Muscle of arm (tissue), 14 donors: ENCODE results near the gene IREB2. TPM values are rescaled to one million over a fixed set of nuclear protein-coding genes. Genes with fewer than 3 reads are reported as not detected.
A peak's percentile ranks its signal among the peaks of the same experiment; 100 is the strongest.

Experiments used
- DNase-seq: peaks from one replicate; pipeline ENCODE4 v3.0.0-alpha.2; 2013
- long read RNA-seq, 11 donors: transcript quantifications; one replicate each; lab custom pipeline, GENCODE V29; 2026
- polyA plus RNA-seq, 12 donors: library from polyadenylated mRNA; unstranded; fragments of 120-200 nt; gene quantifications; one replicate each; pipeline ENCODE4 v1.2.1, GENCODE V29; 2013; ENCODE audit not compliant: insufficient read length in 12 of 12

IREB2 gene, protein sequence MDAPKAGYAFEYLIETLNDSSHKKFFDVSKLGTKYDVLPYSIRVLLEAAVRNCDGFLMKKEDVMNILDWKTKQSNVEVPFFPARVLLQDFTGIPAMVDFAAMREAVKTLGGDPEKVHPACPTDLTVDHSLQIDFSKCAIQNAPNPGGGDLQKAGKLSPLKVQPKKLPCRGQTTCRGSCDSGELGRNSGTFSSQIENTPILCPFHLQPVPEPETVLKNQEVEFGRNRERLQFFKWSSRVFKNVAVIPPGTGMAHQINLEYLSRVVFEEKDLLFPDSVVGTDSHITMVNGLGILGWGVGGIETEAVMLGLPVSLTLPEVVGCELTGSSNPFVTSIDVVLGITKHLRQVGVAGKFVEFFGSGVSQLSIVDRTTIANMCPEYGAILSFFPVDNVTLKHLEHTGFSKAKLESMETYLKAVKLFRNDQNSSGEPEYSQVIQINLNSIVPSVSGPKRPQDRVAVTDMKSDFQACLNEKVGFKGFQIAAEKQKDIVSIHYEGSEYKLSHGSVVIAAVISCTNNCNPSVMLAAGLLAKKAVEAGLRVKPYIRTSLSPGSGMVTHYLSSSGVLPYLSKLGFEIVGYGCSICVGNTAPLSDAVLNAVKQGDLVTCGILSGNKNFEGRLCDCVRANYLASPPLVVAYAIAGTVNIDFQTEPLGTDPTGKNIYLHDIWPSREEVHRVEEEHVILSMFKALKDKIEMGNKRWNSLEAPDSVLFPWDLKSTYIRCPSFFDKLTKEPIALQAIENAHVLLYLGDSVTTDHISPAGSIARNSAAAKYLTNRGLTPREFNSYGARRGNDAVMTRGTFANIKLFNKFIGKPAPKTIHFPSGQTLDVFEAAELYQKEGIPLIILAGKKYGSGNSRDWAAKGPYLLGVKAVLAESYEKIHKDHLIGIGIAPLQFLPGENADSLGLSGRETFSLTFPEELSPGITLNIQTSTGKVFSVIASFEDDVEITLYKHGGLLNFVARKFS
- 100 to 1,000 TPM in 1 of 12 donors, 10 to 100 TPM in 11; 38.3 to 218 (median 46.7) TPM for polyA plus RNA-seq
- long read RNA-seq, donor 1, full-length matches to known transcripts, result 2 of 8 reads
- long read RNA-seq, donor 1, partial matches to known transcripts, result 6 of 8 reads
- long read RNA-seq, donor 1, other reads (novel, unspliced or antisense), result 0 of 8 reads
- long read RNA-seq, donor 2, full-length matches to known transcripts, result 4 of 4 reads
- long read RNA-seq, donor 2, partial matches to known transcripts, result 0 of 4 reads
- long read RNA-seq, donor 2, other reads (novel, unspliced or antisense), result 0 of 4 reads
- long read RNA-seq, donor 3, full-length matches to known transcripts, result 1 of 1 reads
- long read RNA-seq, donor 3, partial matches to known transcripts, result 0 of 1 reads
- long read RNA-seq, donor 3, other reads (novel, unspliced or antisense), result 0 of 1 reads
- long read RNA-seq, donor 4, full-length matches to known transcripts, result 2 of 2 reads
- long read RNA-seq, donor 4, partial matches to known transcripts, result 0 of 2 reads
- long read RNA-seq, donor 4, other reads (novel, unspliced or antisense), result 0 of 2 reads
- long read RNA-seq, donor 5, full-length matches to known transcripts, result 5 of 26 reads
- long read RNA-seq, donor 5, partial matches to known transcripts, result 21 of 26 reads
- long read RNA-seq, donor 5, other reads (novel, unspliced or antisense), result 0 of 26 reads
- long read RNA-seq, donor 6, full-length matches to known transcripts, result 2 of 2 reads
- long read RNA-seq, donor 6, partial matches to known transcripts, result 0 of 2 reads
- long read RNA-seq, donor 6, other reads (novel, unspliced or antisense), result 0 of 2 reads
- long read RNA-seq, donor 7, full-length matches to known transcripts, result 4 of 4 reads
- long read RNA-seq, donor 7, partial matches to known transcripts, result 0 of 4 reads
- long read RNA-seq, donor 7, other reads (novel, unspliced or antisense), result 0 of 4 reads
- long read RNA-seq, donor 8, full-length matches to known transcripts, result 5 of 5 reads
- long read RNA-seq, donor 8, partial matches to known transcripts, result 0 of 5 reads
- long read RNA-seq, donor 8, other reads (novel, unspliced or antisense), result 0 of 5 reads
- long read RNA-seq, donor 9, full-length matches to known transcripts, result 2 of 2 reads
- long read RNA-seq, donor 9, partial matches to known transcripts, result 0 of 2 reads
- long read RNA-seq, donor 9, other reads (novel, unspliced or antisense), result 0 of 2 reads
- long read RNA-seq, donor 10, full-length matches to known transcripts, result 2 of 2 reads
- long read RNA-seq, donor 10, partial matches to known transcripts, result 0 of 2 reads
- long read RNA-seq, donor 10, other reads (novel, unspliced or antisense), result 0 of 2 reads
- long read RNA-seq, donor 11, full-length matches to known transcripts, result 3 of 3 reads
- long read RNA-seq, donor 11, partial matches to known transcripts, result 0 of 3 reads
- long read RNA-seq, donor 11, other reads (novel, unspliced or antisense), result 0 of 3 reads

GRCh38 chr15:78437762-78438618 is at the start of gene IREB2:
Gene IREB2 (plus strand): TSS chr15:78438216. CDS start chr15:78438338, 122 bp downstream.
- DNase-seq, result peak; percentile 100

GRCh38 chr15:78388865-78389264 is 49.2 kb upstream of the IREB2 start:
- DNase-seq, result no peak

DNA sequence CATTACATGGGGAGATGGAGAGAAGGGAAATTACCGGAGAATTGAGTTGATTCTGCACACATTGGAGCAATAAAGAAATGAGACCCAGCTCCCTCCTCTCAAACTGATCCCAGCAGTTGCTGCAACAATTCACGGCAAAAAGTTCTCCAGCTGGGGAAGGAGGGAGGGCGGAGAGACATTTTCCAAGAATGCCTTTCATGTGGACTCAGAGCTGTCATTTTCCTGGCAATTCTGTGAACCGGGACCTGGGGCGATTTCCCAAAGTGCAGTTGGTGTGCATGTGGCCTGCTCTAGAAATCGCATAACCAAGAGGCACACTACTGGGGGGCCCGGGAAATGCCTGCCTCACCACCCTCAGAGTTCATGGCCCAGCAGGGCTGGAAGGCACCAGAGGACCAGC is 48.7 kb upstream of the IREB2 start:
- DNase-seq, result peak; percentile 75

- DNase-seq, result no peak
Measured at GRCh38 chr15:78389738-78390137, 48.3 kb upstream of the IREB2 start.

GRCh38 chr15:78390242-78390641 is 47.8 kb upstream of the IREB2 start:
- no peak for DNase-seq

GRCh38 chr15:78390826-78391225 is 47.2 kb upstream of the IREB2 start:
- no peak for DNase-seq

DNA sequence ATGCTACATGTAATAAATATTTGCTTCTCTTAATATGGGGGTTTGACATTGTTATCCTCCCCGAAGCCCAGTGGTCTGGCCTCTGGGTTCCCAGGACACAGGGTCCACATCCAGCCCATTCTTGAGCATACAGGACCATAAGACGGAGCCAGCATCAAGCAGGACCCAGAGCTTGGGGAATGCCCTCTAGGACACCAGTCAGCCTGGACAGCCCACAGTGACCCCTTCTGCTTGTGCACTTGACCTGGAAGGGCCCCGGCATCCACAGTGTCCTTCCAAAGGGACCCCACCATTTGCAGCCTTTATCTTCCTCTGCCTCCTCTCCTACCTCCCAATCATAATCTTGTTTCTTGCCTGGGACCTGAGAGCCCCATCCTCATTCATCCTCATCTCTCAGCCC is 46.2 kb upstream of the IREB2 start:
- no peak for DNase-seq

GRCh38 chr15:78392430-78392829 is 45.6 kb upstream of the IREB2 start:
- DNase-seq, result no peak

DNA sequence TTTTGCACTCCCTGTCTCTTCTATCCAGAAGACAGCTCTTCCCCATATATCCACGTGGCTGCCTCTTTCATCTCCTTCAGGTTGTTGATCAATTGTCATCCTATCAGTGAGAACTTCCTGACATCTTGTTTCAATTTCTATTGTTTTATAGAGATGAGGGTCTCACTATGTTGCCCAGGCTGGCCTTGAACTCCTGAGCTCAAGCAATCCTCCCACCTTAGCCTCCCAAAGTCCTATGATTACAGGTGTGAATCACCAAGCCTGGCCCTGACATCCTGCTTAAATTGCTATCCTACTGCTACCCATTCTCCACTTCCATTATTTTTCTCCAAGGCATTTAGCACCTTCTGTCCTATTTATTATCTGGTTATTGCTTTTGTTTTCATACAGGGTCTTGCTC is 44.9 kb upstream of the IREB2 start:
- no peak for DNase-seq

DNA sequence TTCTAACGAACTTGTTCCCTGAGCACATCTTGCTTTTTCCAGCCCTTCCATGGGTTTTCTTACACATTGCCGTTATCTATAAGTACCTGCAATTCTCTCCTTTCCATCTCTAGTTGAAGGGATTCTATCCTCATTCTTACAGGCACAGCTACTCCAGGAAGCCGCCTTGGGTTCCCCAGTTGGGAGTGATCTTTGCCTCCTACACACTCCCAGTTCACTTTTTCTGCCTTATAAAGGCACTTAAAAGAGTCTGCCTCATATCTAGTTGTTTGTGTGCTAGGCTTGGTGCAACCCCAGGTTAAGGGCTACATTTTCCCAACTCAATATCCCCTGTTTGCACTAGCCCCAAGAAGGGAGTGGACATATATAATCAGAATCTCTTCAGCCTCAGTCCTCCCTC is 44.0 kb upstream of the IREB2 start:
- DNase-seq, result no peak

DNA sequence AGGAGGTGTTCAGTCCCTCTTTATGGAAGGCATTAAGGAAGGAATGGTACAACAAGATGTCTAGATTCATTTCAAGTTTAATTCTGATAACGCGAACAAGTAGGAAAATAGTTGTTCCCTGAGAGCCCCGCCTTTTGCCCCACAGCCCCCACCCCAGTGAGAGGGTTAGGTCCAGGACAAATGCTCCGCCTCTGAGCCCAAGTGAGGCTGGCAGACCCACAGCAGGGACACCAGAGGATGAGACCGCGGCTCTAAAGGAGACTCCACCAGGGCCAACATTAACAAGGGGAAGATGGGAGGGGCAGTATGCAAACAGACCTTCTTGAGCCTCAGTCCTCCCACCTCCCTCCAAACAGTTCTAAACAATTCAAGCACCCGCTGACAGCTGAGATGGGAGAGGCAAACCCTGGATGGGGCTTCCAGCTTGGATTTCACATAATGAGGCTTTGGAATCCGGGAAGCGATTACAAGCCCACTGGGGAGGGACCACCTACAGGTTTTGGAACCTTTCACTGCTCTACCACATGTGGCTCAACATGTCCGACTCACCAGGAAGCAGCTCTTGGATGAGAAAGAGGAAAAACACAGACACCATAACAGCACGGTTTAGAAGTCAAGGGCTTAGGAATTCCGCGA is 42.9 kb upstream of the IREB2 start:
- DNase-seq, result peak; percentile 74

DNA sequence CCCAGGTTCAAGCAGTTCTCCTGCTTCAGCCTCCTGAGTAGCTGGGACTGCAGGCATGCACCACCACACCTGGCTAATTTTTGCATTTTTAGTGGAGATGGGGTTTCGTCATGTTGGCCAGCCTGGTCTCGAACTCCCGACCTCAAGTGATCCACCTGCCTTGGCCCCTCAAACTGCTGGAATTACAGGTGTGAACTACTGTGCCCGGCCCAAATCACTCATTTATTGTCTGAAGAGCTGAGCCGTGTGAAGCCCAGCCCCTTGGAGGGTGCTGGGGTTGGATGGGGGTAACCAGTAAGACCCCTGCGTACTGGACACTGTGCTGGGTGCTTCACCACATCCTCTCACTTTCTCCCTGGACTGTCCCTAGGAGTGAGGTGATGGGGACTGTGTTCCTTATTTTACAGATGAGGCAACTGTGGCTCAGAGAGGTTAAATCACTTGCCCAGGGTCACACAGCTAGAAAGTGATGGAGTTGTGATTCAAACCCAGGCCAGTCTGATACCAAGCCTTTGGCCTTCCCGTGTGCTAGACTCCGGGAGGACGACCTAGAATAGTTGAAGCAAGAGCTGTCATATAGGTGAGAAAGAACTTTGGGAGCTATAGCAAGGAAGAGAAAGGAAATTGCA is 41.7 kb upstream of the IREB2 start:
- no peak for DNase-seq

DNA sequence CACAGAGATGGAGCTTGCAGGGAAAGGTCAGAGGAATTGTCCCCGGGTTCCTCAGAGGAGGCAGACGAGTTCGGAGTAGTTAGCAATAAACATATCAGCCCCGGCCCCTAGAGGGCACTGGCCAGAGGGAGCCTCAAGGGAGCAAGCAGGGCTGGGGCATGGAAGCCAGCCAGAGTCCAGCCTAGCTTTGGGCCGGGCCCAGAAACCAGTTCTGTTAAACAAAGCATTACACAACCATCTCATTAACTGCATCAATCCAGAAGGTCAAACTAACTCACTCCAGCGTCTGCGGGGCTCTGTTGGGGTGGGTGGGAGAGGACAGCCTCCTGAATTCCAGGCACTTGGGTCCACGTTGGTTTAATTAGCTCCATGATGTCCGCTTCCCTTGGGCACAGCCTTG is 41.0 kb upstream of the IREB2 start:
- no peak for DNase-seq

DNA sequence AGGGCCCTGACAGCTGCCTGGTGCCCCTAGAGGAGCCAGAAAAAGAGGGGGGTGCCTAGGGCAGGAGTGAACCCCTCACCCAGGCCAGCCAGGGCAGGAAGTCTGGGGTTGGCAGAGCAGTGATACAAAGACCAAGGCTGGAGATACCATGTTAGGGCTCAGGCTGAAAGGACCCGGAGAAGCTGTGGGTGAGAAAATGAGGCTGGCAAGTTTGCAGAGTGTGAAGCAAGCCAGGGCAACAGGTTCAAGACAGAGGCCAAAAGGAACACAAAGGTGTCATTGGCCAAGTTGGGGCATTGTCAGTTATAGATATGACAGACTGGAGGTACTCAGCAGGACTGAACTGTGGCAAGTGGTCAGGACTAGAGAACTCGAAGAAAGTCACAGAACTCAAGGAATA is 40.6 kb upstream of the IREB2 start:
- DNase-seq, result no peak

- no peak for DNase-seq
Measured at GRCh38 chr15:78398076-78398825, 39.8 kb upstream of the IREB2 start.

DNA sequence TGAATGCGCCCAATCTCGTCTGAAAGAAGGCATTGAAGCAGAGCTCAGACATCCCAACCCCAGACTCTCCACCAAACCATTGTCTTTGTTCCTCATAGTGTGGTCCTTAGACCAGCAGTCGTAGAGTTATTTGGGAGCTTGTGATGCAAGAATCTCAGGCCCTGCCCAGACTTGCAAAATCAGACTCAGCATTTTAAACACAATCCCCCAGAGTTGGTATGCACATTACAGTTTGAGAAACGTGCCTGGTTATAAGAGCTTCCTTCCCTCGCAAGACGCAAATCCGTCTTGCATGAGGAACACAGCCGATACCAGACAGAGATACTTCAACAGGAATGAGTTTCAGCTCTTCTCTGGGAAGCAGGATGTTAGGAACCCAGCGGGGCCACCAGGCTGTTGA is 38.9 kb upstream of the IREB2 start:
- DNase-seq, result no peak
